NB4 (cell line): Measurements from ENCODE around the gene IPO13.

Source experiments
- DNase-seq: peaks from one replicate; pipeline ENCODE4 v3.0.0; 2010; ENCODE audit warnings: low read depth
- H3K4me3 ChIP-seq: one replicate; pipeline ENCODE4 v1.5.1; 2011; ENCODE audit warnings: mild to moderate bottlenecking, low read depth, low read length, moderate library complexity
- CTCF ChIP-seq: IDR thresholded peaks from one replicate; pipeline ENCODE4 v1.5.1; 2012; ENCODE audit warnings: low read depth, low read length
- MYC ChIP-seq: IDR thresholded peaks from 2 replicates; pipeline ENCODE4 v1.6.1; 2011; ENCODE audit warnings: low read depth, low read length
- POLR2A ChIP-seq: IDR thresholded peaks from 2 replicates; pipeline ENCODE4 v1.6.1; 2011; ENCODE audit warnings: mild to moderate bottlenecking; ENCODE audit not compliant: insufficient read length; ENCODE audit errors: extremely low read depth
- TF ChIP-seq, protein P1 (sequence below): IDR thresholded peaks from 2 replicates; pipeline ENCODE4 v1.6.1; 2011; ENCODE audit warnings: low read depth, low read length

IPO13 gene

GRCh38 chr1:43976890-43977289 lies 30.1 kb downstream of the IPO13 start:
- TF ChIP-seq CTCF (no peak), MYC (no peak), POLR2A (no peak)
- TF ChIP-seq, protein P1, sequence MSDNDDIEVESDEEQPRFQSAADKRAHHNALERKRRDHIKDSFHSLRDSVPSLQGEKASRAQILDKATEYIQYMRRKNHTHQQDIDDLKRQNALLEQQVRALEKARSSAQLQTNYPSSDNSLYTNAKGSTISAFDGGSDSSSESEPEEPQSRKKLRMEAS, result no peak
- no peak for DNase-seq
- H3K4me3 ChIP-seq, result peak overlapping the region; percentile 91

GRCh38 chr1:43977376-43978263 lies 30.9 kb downstream of the IPO13 start:
- peak; percentile 32 for DNase-seq
- no peak overlapping the region for H3K4me3 ChIP-seq
- no peak for TF ChIP-seq POLR2A
- no peak for TF ChIP-seq CTCF
- no peak for TF ChIP-seq MYC
- TF ChIP-seq, protein P1, result no peak

DNA sequence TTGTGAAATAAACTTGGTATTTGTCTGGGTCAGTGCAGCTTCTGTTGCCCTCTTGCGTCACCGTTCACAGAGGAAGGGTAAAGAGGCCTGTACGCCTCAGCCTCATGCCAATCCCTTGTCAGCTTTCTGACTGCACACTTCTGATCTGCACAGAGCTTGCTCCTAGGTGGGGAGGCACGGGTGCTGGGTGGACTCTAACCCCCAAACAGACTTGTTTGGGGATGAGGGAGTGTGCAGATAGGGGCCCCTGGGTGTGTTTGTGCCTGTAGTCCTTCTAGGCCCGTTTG lies 31.5 kb downstream of the IPO13 start:
- peak; percentile 62 for DNase-seq
- TF ChIP-seq MYC (no peak), CTCF (no peak), POLR2A (no peak)
- TF ChIP-seq, protein P1, result no peak
- peak overlapping the region; percentile 59 for H3K4me3 ChIP-seq

GRCh38 chr1:43978551-43979260 lies 32.0 kb downstream of the IPO13 start, which contains the start of gene B4GALT2:
TSS of gene B4GALT2 (plus strand) at chr1:43979210. CDS start at chr1:43981161, 1,951 bp downstream.
- TF ChIP-seq, protein P1, result no peak
- TF ChIP-seq POLR2A, result no peak
- TF ChIP-seq MYC, result no peak
- TF ChIP-seq CTCF, result no peak
- DNase-seq, result peak; percentile 54
- peak within 1 kb of the TSS; percentile 67 for H3K4me3 ChIP-seq

GRCh38 chr1:43979261-43979527 lies 32.4 kb downstream of the IPO13 start:
- no peak for TF ChIP-seq CTCF
- TF ChIP-seq MYC, result no peak
- H3K4me3 ChIP-seq, result no peak overlapping the region
- DNase-seq, result no peak
